Erythroblast (primary cell): Measurements from ENCODE around the gene PHRF1.

ENCODE experiments used
- GATA1 ChIP-seq: IDR thresholded peaks from 2 replicates; pipeline ENCODE4 v1.6.1; 2011; ENCODE audit warnings: low read depth, mild to moderate bottlenecking, control low read depth, low read length, moderate library complexity
- POLR2A ChIP-seq: IDR thresholded peaks from 2 replicates; pipeline ENCODE4 v1.6.1; 2011; ENCODE audit warnings: mild to moderate bottlenecking, low read length

GRCh38 chr11:659532-660085 lies 83.3 kb downstream of the PHRF1 start:
- TF ChIP-seq POLR2A (no peak), GATA1 (no peak)
